AG08396 (cell line): ENCODE results near the gene MACROD2.

Experiments
- DNase-seq: peaks from one replicate; pipeline ENCODE4 v3.0.0; 2012; ENCODE audit warnings: low spot score, mixed read lengths

MACROD2 gene

DNA sequence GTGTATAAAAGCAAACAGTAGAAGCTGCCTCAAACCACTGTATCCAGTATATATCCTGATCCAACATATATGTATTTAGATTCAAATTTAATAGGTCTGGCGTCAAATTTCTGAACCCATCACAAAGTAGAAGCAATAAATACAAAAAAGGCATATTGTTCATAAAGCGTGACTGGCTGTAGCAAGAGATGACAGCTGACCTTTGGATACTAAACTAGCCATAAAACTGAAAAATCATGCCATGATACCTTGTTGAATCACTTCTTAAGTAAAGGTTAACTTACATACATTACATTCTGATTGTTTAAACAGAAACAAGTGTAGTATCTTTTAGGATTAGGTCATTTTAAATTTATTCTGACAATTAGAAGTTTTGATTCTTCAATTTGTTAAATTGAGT, 714.1 kb downstream of the MACROD2 start:
- no peak for DNase-seq

DNA sequence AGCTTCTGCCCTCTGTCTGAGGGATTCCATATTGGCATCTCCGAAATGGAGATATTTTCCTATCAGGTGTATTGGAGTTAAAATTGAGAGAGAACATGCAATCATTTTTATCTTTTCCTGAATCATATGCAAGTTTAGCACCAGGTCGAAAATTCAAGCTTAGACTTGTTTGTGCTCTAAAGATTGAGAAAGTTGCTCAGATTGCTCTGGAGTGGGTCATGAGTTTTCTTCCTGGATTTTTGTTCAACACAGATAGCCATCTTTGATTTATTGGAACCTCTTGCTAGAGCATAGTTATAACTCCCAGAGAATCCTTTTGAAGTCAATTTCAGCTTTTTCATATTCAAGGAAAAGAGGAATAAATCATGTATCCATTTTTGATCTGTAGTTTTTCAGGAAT, 715.6 kb downstream of the MACROD2 start:
- DNase-seq = no peak

DNA sequence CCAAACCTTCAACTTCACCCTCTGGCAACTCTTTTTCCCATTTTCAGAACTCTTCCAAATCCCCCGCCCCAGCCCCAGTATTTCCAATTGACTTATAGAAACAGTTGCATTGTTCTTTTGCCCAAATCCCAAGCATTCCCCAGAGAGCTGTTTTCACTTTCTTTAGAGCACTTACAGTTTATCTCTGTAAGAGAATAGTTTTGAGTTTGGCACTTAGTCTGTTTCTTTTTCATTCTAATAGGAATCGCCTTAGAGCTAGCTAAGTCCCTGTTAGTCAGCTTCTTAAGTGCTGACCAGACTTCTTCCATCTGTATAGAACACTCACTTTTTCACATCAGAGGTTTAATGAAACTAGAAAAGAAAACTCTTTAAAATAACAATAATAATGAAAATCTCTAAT, 716.3 kb downstream of the MACROD2 start:
- DNase-seq = no peak

DNA sequence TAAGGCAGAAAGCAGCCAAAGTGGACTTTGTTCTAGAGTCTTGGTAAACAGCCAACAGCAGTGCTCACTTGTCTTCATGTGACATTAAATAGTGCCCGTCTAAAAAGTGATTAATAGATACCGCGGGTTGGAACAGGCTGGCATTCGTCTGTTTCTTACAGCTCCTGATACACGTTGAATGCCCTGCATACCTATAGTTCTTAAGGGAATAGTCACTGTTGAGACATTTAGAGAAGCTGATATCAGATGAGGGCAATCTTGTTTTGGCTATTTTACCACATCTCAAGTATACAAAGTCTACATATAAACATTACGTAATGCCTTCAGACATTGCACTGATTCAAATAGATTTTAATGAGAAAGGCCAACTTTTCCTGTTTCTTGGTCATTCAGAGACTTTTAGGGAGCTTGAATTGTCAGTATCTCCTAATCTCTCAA, 717.0 kb downstream of the MACROD2 start:
- peak; percentile 23 for DNase-seq

DNA sequence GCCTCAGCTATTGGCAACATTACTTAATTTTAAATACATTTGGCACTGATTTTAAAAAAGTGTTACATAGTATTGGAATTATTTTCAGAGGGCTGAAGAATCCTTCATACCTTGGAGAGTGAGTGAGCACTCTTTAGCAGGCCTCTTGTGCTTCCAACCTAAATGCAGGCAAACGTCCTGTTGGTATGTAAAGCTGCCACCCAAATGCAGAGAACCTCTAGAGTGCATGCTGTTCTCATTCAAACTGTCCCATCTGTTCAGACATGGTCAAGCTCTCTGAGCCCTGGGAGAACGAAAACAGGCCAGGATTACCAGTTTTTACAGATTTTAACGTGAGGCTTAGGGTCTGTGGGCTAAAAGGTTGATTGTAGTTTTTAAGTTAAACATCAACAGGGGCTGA, 720.1 kb downstream of the MACROD2 start:
- no peak for DNase-seq

DNA sequence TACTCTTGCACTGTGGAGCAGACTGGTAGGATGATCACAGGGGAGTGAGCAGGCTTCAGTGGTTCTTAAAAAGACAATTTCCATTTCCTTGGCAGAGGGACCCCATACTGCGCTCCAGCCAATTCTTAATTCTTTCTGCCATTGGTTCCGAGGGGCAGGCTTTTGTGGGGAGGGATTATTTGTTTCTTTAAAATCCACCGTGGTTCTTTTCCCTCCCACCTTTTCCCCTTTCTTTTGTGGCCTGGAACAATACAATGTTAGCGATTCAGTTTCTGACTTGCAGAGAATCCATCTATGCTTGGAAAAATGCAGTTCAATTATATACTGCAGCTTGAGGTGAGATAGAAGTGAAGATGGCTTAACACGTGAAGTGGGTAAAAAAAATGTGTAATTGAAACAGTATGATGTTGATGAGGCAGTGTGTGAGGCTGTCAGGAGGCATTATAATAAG, 721.1 kb downstream of the MACROD2 start:
- DNase-seq = no peak

DNA sequence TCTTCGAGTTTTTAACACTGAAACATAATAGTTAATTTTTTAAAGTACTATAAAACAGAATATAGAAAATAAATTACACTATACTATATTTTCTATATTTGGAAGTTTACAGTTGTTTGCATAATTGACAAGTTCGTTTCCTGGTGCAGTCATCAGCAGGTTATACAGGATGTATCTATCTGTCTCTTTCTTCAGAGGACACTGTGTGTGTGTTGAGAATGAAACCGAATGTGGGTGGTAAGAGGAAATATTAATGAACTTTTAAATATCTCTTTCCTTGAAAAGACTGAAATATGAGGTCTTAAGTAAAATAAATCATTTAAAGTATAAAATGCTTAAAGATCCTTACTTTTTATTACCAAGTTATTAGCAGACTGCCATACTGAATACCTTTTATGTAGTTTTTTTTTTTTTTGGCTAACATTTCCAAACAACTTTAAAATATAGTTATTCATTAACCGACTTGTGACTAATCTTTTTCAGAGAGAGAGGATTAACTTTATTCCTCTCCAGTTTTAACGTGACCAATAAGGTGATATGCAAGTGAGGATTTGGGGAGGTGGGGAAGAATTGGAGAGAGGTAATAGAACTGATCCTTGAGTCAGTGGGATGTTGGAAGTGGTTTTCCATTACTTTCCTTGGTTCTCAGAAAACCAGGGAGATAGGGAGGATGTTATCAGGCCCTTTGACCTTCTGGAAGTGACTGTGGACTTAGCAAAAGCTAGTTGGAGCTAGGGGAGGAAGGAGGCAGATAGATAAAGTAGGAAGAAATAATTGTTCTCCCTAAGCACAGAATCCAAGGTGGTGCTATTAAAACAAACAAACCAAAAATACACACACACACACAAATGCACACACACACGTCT, 722.1 kb downstream of the MACROD2 start:
- DNase-seq = no peak

DNA sequence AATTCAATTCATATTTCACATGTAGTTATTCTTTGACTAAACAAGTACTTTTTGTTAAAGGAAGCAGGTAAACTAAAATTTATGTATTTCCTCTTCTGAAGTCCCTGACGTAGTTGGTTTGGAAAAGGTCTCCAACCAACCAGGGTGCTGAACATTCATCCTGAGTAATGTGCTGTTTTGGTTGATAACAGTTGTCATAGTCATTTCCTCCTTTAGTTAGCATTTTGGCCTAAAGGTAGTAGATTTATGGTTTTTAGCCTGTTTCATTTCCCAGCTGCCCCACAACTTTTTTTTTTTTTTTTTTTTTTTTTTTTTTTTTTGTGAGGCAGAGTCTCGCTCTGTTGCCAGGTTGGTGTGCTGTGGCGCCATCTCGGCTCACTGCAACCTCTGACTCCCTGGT, 724.9 kb downstream of the MACROD2 start:
- DNase-seq = no peak

DNA sequence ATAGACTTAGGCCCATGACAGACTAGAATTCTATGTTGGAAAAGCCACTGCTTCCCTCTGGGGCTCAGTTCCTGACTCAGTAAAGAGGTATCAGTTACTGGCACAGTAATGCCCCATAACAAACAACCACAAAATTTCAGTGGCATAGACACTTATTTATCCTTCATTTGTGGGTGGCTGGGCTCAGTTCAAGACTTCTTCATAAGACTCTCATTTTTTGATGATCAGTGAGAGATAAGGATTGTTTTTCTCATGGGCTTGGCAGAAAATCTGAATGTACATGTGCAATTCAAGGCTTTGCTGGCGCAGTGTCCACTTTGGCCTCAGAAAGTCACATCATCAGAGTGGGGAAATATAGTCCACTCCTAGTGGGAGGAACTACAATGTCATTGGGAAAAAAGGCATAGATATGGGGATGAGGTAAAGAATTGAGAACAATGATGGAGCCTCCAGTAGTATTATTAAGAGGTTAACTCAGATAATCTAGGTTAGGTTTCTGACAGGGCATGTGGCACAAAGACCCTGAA, 726.7 kb downstream of the MACROD2 start:
- DNase-seq = no peak

DNA sequence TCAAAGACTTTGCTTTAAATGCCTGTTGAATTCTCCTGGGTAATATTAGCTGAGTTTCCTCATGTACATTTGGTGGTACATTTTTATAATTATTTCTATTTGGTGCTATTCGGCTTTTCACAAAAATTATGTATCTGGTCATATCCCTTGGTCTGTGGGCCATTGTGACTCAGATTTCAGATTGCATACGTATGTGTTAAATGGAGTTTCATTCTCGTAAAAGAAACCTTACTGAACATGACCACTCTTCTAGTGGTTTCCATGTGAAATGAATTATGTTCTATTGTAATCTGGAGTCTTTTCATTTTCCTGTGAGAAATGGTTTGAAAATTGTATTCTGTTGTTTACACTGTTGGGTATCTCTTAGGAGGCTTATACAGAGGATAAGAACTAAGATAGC, 728.3 kb downstream of the MACROD2 start:
- no peak for DNase-seq

DNA sequence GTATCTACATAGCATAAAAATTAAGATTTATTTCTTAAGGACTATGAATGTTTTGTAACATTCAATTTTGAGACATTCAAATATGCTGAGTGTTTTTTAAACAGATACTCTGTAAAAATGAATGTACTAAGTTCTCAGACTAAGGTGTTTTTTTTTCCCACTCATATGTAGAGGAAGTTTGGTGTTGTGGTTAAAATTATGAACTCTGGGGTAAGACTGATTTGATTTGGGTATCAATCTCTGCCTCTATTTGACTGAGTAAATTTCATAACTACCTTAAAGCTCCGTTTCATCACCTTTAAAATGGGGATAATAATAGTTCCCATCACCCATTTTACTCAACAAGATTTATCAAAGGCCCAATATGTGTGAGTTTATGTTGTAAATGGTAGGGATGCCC, 728.7 kb downstream of the MACROD2 start:
- DNase-seq = no peak

DNA sequence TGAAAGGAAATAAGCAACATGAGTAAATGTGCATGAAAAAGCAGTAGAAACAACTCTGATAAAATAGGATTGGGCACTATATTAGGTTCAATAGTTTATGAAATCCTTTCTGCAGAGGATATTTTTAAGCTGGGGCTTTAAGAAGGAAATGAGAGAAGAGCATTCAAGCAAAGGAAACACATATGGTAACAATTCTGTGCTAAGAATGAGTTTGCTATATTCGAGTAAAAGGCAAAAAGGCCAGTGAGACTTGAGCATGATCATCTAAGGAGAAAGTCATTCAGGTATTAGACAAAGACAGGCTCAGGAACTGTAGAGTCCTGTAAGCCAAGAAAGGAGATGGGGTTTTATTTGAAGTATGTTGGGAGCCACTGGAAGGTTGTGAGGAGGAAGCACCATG, 729.2 kb downstream of the MACROD2 start:
- DNase-seq = no peak

DNA sequence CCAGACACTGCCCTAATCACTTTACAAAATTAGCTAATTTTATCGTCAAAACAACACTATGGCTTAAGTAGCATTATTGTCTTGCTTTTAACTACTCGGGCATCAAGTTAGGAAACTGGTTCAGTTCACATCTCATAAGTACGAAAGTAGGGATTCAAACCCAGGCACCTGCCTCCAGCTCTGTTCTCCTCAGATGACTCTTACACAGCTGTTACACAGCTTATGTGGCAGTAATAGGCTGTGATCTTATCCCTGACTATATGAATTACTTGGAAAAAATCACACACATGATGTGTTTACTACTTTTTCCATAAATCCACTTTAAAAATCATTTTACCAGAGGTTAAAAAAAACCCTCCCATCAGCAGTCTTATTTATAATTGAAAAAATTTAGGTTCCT, 731.3 kb downstream of the MACROD2 start:
- no peak for DNase-seq

DNA sequence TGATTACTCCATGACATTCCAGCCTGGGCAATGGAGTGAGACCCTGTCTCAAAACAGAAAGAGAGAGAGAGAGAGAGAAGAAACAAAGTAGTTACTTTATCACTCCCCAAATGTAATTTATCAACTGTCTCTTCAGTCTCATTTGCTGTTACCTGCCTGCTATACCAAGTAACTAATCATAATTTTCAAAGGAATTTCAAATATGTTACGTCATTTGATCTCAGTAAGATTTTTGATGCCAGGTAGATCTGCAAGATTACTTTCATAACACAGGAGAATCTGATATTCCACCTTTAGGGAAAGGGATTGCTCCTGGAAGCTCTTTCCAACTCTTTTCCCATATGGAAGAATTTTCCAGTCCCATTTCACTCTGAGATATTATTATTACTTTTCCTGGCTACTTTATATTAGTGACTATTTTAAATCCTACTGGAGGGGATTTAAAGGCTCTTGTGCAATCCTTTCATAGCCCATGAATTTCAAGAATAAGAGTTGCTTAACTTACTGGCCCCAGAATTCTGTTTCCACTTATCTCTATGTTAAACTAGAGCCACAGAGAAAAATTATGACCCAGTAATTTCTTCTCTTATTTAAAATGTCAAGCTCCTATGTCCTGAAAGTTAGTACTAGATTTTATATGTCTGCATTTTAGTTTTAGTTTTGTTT, 732.3 kb downstream of the MACROD2 start:
- DNase-seq = no peak

DNA sequence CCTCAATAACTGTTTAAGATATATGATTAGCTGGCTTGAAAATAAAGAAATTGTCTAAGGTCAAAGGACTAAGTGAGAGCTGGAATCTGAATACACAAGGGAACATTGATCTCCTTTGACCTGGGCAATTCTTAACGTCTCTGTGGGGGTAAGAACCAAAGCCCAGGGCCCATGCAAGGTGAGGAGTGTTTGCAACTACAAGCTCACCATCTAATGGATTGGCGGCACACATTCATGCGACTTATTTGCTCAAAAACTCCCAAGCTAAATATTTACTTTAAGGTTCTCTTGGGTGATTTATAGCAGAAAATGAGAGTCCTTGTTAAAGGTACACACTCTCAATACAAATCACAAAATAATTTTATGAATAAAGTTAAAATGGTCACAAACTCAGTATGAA, 734.1 kb downstream of the MACROD2 start:
- no peak for DNase-seq

DNA sequence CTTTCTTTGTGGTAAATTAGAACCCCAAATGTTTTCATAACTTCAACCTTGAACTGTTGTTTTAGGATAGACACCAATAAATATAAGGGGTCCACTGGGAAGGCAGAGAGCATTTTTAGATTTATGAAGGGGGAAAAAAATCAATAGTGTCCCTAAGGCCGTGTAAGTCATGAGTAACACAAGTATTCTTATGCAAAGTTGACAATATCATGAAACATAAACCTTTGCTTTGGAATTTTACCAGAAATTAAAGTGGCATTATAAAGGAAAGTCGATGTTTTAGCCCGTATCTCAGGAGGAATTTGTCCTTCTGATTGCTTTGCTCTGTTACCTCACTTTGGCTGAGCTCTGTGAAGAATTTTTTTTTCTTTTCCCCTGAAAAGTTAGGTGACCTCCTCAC, 737.0 kb downstream of the MACROD2 start:
- DNase-seq = no peak

DNA sequence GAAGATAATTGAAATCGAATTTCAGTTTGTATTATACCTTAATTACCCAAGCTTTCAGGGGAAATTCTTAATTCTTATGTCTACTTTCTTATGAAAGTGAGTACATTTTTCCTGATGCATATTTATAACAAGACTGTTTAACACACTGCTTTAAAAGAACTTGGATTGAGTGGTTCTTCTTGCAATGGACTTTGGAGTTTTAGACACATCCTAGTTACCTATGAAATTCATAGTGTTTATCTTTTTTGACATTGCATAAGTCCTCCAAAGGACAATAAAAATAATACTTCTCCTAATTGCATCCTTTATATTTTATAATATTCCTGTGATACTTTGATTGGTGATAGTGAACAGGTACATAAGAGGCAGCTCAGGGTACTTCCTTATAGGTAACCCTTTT, 737.7 kb downstream of the MACROD2 start:
- DNase-seq = no peak

DNA sequence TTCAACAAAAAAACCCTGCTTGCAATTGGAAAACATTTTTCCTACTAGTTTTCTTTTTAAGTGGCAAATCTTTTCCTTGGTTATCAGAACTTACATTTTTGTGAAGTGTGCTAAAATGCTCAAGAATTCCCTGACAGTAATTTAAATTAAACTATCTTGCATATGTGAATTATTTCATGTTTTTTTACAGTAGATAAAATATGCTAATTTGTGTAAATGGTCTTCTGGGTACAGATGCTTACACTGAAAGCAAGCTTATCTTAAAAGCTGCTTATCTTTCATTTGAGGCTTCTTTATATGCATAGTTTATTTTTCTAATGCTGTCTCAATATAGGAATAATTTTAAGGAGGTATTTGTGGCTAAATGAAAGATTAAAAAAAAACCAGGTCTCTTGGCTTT, 745.1 kb downstream of the MACROD2 start:
- no peak for DNase-seq

DNA sequence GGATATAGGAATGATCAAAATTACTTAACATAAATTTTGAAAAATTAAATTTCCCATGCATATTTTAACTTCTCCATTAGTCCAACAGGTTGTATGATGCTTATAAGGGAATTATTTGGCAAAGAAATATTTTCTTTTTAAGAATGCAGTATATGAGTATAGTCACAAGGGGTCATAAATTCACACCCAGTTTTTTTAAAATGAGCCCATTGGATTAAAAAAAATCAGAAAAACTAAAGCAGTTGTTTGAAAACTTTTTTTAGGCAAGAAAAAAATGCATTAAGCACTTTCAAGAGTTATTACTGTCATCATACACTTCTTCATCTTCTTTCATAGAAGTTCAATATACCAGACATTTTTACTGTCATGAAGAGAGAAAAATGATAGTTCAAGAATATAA, 746.3 kb downstream of the MACROD2 start:
- no peak for DNase-seq

DNA sequence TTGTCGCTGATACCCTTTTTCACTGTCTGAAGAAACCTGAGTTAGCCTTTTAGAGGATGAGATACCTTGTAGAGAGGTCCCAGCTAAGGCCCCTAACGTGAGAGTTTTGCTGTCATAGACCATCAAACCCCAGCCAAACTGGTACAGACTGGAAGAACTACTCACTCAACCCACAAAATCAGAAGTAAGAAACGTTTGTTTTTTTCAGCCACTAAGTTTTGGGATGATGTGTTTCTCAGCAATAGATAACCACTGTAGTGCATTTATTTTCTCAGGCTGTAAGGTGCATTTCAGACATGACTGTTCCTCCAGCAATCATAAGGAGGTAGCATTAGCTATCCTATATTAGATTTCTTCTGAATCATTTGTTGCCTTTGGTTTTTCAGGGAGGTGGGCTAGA, 749.4 kb downstream of the MACROD2 start:
- no peak for DNase-seq

DNA sequence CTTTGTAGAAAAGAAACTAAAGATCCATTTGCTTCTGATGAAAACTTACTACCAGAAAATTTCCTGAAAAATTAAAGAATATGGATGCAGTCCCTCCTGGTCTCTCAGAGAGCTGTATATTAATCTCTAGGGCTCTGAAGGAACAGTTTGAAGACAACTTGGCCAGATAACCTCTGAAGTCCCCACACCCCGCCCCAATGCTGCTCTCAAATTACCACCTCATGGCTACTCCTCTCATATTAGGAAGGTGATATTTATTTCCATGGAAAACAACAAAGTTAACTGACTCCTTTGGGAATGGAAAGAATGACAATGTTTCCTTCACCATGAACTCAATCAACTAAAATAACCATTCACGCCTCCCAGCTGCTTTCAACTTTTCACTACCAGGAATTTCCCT, 750.5 kb downstream of the MACROD2 start:
- no peak for DNase-seq

DNA sequence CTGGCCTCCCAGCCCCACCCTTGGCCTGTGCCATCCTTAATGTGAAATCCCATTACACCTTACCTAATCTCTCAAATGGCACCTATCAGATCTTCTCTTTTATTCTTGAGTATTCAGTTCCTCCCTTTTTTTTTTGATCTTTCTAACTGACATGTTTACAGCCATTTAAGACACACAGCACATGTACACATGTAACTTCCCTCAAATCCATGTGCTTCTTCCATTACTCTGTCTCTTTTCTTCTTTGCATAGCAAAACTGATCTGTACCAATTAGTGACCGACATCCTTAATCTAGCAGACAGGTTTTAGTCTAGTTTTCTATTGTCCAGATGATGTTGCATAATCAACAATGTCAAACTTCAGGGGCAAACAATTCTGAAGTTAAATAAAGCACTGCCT, 755.9 kb downstream of the MACROD2 start:
- no peak for DNase-seq

DNA sequence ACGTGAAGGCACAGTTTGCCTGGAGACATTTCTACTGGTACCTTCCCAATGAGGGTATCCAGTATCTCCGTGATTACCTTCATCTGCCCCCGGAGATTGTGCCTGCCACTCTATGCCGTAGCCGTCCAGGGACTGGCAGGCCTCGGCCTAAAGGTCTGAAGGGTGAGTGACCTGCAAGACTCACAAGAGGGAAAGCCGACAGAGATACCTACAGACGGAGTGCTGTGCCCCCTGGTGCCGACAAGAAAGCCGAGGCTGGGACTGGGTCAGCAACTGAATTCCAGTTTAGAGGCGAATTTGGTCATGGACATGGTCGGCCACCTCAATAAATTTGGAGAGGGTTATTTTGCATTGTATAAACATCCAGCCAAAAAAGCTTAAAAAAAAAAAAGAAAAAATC, 762.4 kb downstream of the MACROD2 start:
- DNase-seq = no peak
